GM12878 (cell line): Measurements from ENCODE around the gene DISC1. TPM values are rescaled to one million over a fixed set of nuclear protein-coding genes. Genes with fewer than 3 reads are reported as not detected.
A peak's percentile ranks its signal among the peaks of the same experiment; 100 is the strongest.

ENCODE experiments used
- BRCA1 ChIP-seq: IDR thresholded peaks from 2 replicates; pipeline ENCODE4 v1.6.1; 2011; ENCODE audit warnings: low read depth, low read length, improper control_type of control experiment
- EED ChIP-seq: sonication (generic); IDR thresholded peaks from 2 replicates; pipeline ENCODE4 v1.6.1; 2016; ENCODE audit warnings: antibody characterized with exemption, low read depth
- ETV6 ChIP-seq, 2 experiments: fragments of 450-650 bp in 1 of 2; IDR thresholded peaks in 1 of 2; conservative IDR thresholded peaks in 1 of 2; 2 replicates each; pipeline ENCODE4 v1.6.1; 2014; ENCODE audit warnings: antibody characterized with exemption in 1 of 2, borderline replicate concordance in 1 of 2, low read depth in 1 of 2, mild to moderate bottlenecking in 1 of 2, moderate library complexity in 1 of 2
- HCFC1 ChIP-seq: fragments of 150-350 bp; IDR thresholded peaks from 2 replicates; pipeline ENCODE4 v1.6.1; 2014; ENCODE audit warnings: low read length
- HDGF ChIP-seq: fragments of 450-650 bp; IDR thresholded peaks from 2 replicates; pipeline ENCODE4 v1.6.1; 2016; ENCODE audit warnings: antibody characterized with exemption
- JUNB ChIP-seq: IDR thresholded peaks from 2 replicates; pipeline ENCODE4 v1.6.1; 2016; ENCODE audit warnings: antibody characterized with exemption, mild to moderate bottlenecking
- JUND ChIP-seq: IDR thresholded peaks from 2 replicates; pipeline ENCODE4 v1.6.1; 2012; ENCODE audit warnings: low read depth, mild to moderate bottlenecking, low read length, improper control_type of control experiment, moderate library complexity
- MYB ChIP-seq: fragments of 150-350 bp; IDR thresholded peaks from 2 replicates; pipeline ENCODE4 v1.6.1; 2014; ENCODE audit warnings: mild to moderate bottlenecking, low read depth, low read length, borderline replicate concordance
- NFYB ChIP-seq: IDR thresholded peaks from 2 replicates; pipeline ENCODE4 v1.6.1; 2011; ENCODE audit warnings: low read depth, mild to moderate bottlenecking, low read length, improper control_type of control experiment, moderate library complexity; ENCODE audit not compliant: insufficient read depth
- NR2C1 ChIP-seq: fragments of 450-650 bp; IDR thresholded peaks from 2 replicates; pipeline ENCODE4 v1.6.1; 2017; ENCODE audit warnings: antibody characterized with exemption, mild to moderate bottlenecking, moderate library complexity
- RUNX3 ChIP-seq: IDR thresholded peaks from 2 replicates; pipeline ENCODE4 v1.6.1; 2012; ENCODE audit warnings: low read length, inconsistent platforms
- SMARCA5 ChIP-seq: fragments of 450-650 bp; IDR thresholded peaks from 2 replicates; pipeline ENCODE4 v1.6.1; 2017; ENCODE audit warnings: mild to moderate bottlenecking
- STAT3 ChIP-seq: IDR thresholded peaks from 2 replicates; pipeline ENCODE4 v1.6.1; 2011; ENCODE audit warnings: low read depth, low read length, improper control_type of control experiment
- SUZ12 ChIP-seq: fragments of 200-600 bp; sonication (generic); IDR thresholded peaks from one replicate; pipeline ENCODE4 v1.6.1; 2018; ENCODE audit warnings: antibody characterized with exemption, mild to moderate bottlenecking; ENCODE audit not compliant: unreplicated experiment
- ZNF622 ChIP-seq: fragments of 450-650 bp; IDR thresholded peaks from 2 replicates; pipeline ENCODE4 v1.6.1; 2017; ENCODE audit warnings: mild to moderate bottlenecking, inconsistent platforms
- ZSCAN29 ChIP-seq: fragments of 450-650 bp; IDR thresholded peaks from 2 replicates; pipeline ENCODE4 v1.6.1; 2017; ENCODE audit warnings: mild to moderate bottlenecking, moderate library complexity
- polyA plus RNA-seq, 11 experiments: library from polyadenylated mRNA; depleted of rRNA in 4 of 11; unstranded in 6 of 11; stranded (reverse) in 5 of 11; fragments of >200 nt; fragmentation: Nextera tagmentation in 4 of 11; fragmentation: Illumina TruSeq in 1 of 11; extraction: Ambion mirVana in 4 of 11; extraction: Trizol in 1 of 11; gene quantifications; 1 replicate in 1 of 11; 2 replicates in 10 of 11; pipeline versions ENCODE4 v1.2.1 to v1.2.3, GENCODE V29; 2011 to 2016; ENCODE audit warnings: inconsistent platforms in 2 of 11, missing spikeins in 2 of 11, low read depth in 1 of 11
- total RNA-seq, 4 experiments: library from RNA; depleted of rRNA in 3 of 4; stranded (reverse); fragments of >200 nt in 3 of 4; fragmentation: Illumina TruSeq in 1 of 4; extraction: Trizol in 1 of 4; gene quantifications; 2 replicates each; pipeline versions ENCODE4 v1.2.1 to v1.2.3, GENCODE V29; 2013 to 2021
- TF ChIP-seq, protein P1 (sequence below): IDR thresholded peaks from 2 replicates; pipeline ENCODE4 v1.6.1; 2011; ENCODE audit warnings: mild to moderate bottlenecking, low read depth, low read length, moderate library complexity; ENCODE audit not compliant: insufficient replicate concordance
- TF ChIP-seq, protein P2 (sequence below): fragments of 150-350 bp; IDR thresholded peaks from 2 replicates; pipeline ENCODE4 v1.6.1; 2014; ENCODE audit warnings: mild to moderate bottlenecking, low read depth, low read length

Gene DISC1
- total and polyA plus RNA-seq, 10 of the 15 experiments (the other 5 are each of a cell fraction or from before 2014, with no cell fraction given): 0.05 to 0.72 (median 0.19) TPM; not detected in 1

DNA sequence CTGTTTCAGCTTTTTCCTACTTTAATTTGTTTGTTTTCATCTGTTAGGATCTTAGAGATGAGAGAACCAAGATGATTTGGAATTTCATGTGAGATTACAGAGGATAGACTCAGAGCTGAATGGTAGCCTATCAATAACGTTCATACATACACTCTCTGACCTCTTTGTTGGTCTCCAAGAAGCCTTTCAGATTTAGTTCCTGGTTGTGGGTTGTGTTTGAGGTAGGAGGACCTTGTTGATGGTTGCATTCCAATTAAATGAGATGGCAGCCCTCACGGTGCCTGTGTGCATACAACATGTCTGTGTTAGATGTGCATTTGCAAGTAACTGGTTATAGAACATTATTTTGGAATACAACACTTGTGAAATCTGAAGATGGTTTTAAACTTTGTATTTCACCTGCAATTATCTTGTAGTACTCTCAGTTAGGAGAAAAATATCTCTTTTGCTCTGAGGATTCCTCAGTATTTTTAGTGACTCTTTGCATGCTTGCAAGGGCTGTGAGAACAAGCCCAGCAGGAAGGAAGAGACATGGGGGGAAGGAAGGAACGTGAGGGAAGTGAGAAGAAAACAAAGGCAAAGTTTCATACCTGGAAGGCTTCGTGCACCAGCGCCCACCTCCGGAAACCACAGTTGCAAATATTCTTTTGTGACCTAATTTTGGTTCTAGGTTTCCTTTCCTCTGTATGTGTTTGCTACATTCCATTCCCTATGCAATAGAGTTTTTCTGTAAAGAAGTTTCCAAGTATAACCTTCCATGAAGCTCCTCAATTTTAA, 291.8 kb downstream of the DISC1 start (continued):
- TF ChIP-seq, protein P1, sequence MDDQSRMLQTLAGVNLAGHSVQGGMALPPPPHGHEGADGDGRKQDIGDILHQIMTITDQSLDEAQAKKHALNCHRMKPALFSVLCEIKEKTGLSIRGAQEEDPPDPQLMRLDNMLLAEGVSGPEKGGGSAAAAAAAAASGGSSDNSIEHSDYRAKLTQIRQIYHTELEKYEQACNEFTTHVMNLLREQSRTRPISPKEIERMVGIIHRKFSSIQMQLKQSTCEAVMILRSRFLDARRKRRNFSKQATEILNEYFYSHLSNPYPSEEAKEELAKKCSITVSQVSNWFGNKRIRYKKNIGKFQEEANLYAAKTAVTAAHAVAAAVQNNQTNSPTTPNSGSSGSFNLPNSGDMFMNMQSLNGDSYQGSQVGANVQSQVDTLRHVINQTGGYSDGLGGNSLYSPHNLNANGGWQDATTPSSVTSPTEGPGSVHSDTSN: no peak
- TF ChIP-seq NR2C1: no peak
- TF ChIP-seq, protein P2, sequence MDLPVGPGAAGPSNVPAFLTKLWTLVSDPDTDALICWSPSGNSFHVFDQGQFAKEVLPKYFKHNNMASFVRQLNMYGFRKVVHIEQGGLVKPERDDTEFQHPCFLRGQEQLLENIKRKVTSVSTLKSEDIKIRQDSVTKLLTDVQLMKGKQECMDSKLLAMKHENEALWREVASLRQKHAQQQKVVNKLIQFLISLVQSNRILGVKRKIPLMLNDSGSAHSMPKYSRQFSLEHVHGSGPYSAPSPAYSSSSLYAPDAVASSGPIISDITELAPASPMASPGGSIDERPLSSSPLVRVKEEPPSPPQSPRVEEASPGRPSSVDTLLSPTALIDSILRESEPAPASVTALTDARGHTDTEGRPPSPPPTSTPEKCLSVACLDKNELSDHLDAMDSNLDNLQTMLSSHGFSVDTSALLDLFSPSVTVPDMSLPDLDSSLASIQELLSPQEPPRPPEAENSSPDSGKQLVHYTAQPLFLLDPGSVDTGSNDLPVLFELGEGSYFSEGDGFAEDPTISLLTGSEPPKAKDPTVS: no peak
- no peak for TF ChIP-seq SUZ12
- no peak for TF ChIP-seq NFYB
- TF ChIP-seq SMARCA5: no peak
- TF ChIP-seq JUND: no peak
- TF ChIP-seq EED: peak; percentile 33; the same call in 1 of the 2 replicates
- TF ChIP-seq RUNX3: peak; percentile 73
- no peak for TF ChIP-seq ZNF622
- TF ChIP-seq HCFC1: no peak
- TF ChIP-seq ETV6 (conservative IDR thresholded peaks at IDR 0.05 in 1 of 2, IDR thresholded peaks at IDR 0.05 in 1 of 2; ENCODE audit: borderline replicate concordance in 1 of 2, low read depth in 1 of 2): peak in 1 of 2 experiments; percentile 76; a peak in 2 of 4 replicates
- TF ChIP-seq JUNB: no peak
- no peak for TF ChIP-seq ZSCAN29
- TF ChIP-seq MYB: no peak
- TF ChIP-seq BRCA1: no peak
- no peak for TF ChIP-seq STAT3
- no peak for TF ChIP-seq HDGF
